Measurements from ENCODE around the gene MAP4K4. TPM values are rescaled to one million over a fixed set of nuclear protein-coding genes. Genes with fewer than 3 reads are reported as not detected.

MAP4K4 gene
- total RNA-seq, 2 experiments from 2014 or later: 129 to 142 TPM

- no peaks in the 10 kb centered on the region for H3K27me3 Mint-ChIP-seq
- peaks cover 8% of the 10 kb centered on the region for H3K9me3 Mint-ChIP-seq
- no peak for DNase-seq
- H3K36me3 Mint-ChIP-seq (ENCODE audit: low read depth): peaks cover 26% of the 10 kb centered on the region
- POLR2A ChIA-PET: interaction anchor here (2.7 kb wide), 1 partner anchor 224 kb away, joined by 9 read pairs; the partner anchor contains the start of gene RFX8
- CTCF ChIA-PET: interaction anchor here (1.3 to 1.9 kb wide), 4 partner anchors 11 to 20 kb away, joined by 5 to 9 read pairs (median 6); no protein-coding TSS in a partner anchor
- peaks cover 20% of the 10 kb centered on the region for H3K4me1 Mint-ChIP-seq
- no peak overlapping the region for H3K27ac Mint-ChIP-seq
- H3K4me3 Mint-ChIP-seq: peak overlapping the region; percentile 62
These were observed 722 bp downstream of the MAP4K4 start for GRCh38 chr2:101698014-101698843.

GRCh38 chr2:101698844-101699754, 1.6 kb downstream of the MAP4K4 start:
- Mint-ChIP-seq H3K4me3 (no peak overlapping the region), H3K4me1 (peaks cover 27% of the 10 kb centered on the region), H3K27ac (no peak overlapping the region), H3K27me3 (no peaks in the 10 kb centered on the region), H3K36me3 (ENCODE audit: low read depth) (peaks cover 27% of the 10 kb centered on the region), H3K9me3 (peaks cover 8% of the 10 kb centered on the region)
- DNase-seq: peak; percentile 28
- CTCF ChIA-PET: interaction anchor here (1.4 to 1.9 kb wide), 4 partner anchors 10 to 128 kb away, joined by 3 to 5 read pairs (median 4); no protein-coding TSS in a partner anchor
- POLR2A ChIA-PET: interaction anchor here (2.7 kb wide), 1 partner anchor 224 kb away, joined by 9 read pairs; the partner anchor contains the start of gene RFX8

DNA sequence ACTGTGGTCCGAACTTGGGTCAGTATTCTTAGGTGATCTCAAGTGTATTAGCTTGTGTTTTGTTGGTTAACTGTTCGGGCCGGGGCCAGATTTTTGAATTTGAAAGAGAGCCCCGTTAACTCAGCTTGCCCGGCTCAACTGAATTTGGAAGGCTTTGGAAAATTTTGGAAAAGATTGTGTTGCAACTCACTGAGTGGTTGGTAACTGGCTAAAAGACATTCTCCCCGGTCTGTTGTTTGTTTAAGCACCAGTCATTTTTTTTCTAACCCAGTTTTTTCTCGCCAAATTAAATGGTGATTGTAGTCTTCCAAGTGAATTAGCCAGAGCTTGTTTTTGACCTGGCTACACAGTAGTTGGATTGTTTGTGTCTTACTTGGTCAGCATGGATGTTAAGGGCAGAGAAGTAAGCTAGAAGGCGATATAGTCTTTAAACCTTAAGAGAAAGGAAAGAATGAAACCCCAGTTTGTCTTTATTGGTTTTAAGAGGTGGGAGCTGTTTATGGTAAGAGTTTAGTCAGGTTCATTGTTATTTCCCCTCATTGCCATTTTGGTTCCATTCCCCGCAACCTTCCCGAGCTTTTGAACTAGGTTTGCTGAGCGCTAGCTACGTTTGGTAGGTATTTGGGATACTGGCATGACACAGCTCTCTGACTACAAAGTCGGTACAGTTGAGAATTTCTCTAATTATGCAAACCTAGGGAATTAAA, 2.4 kb downstream of the MAP4K4 start:
- POLR2A ChIA-PET: interaction anchor here (0.7 to 2.7 kb wide), 2 partner anchors 119 to 225 kb away, joined by 3 to 9 read pairs; partner anchors contain the start of gene RFX8
- H3K27me3 Mint-ChIP-seq: no peaks in the 10 kb centered on the region
- no peak overlapping the region for H3K4me3 Mint-ChIP-seq
- peaks cover 5% of the 10 kb centered on the region for H3K9me3 Mint-ChIP-seq
- CTCF ChIA-PET: interaction anchor here (0.6 to 1.9 kb wide), 8 partner anchors 11 to 129 kb away, joined by 3 to 5 read pairs (median 4); no protein-coding TSS in a partner anchor
- DNase-seq: no peak
- H3K36me3 Mint-ChIP-seq (ENCODE audit: low read depth): peaks cover 33% of the 10 kb centered on the region
- H3K27ac Mint-ChIP-seq: no peak overlapping the region
- peaks cover 35% of the 10 kb centered on the region for H3K4me1 Mint-ChIP-seq

GRCh38 chr2:101704046-101704466, 6.5 kb downstream of the MAP4K4 start:
- Mint-ChIP-seq H3K27me3 (no peaks in the 10 kb centered on the region), H3K4me3 (peak overlapping the region; percentile 74), H3K4me1 (peaks cover 61% of the 10 kb centered on the region), H3K9me3 (peaks cover 5% of the 10 kb centered on the region), H3K27ac (peak overlapping the region; percentile 94), H3K36me3 (ENCODE audit: low read depth) (peaks cover 53% of the 10 kb centered on the region)
- DNase-seq: peak; percentile 47
- ChIA-PET POLR2A (interaction anchor here (0.6 to 1.0 kb wide), 2 partner anchors 25 to 124 kb away, joined by 4 read pairs; no protein-coding TSS in a partner anchor), CTCF (no interaction called here)

DNA sequence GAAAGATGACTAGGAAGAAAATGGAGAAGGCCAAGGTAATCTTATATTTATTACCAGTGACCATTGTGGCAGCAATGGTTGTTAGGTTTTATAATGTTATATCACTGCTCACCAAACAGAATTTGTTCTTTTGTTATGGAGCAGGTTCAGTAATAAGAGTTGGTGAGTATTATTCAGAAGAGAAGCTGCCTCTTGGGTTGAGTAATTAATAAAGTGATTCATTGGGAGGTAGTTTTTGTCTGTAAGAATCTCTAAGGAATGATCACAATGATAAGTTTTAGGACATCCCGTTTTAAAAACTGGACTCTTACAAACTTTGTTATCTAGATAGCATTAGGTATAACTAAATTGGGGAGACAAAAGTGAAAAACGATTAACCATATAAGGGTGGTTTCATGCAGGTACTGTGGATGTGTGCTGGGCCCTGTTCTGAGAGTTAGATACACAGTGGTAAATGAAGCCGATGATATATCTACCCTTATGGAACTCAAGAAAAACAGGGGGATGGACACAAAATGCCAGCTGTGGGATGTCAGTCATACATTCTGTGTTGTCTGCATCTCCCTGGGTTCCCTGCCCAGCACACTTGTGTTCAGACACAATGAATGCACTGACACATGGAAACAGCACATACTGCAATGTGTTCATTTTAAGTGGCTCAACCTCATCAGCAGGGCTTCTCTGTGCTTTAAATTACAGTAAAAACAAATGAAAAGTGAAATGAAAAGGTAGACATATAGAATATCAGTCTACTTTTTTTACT, 7.5 kb downstream of the MAP4K4 start:
- ChIA-PET CTCF (no interaction called here), POLR2A (no interaction called here)
- peak overlapping the region; percentile 33 for H3K4me3 Mint-ChIP-seq
- H3K36me3 Mint-ChIP-seq (ENCODE audit: low read depth): peaks cover 58% of the 10 kb centered on the region
- H3K4me1 Mint-ChIP-seq: peaks cover 69% of the 10 kb centered on the region
- H3K27ac Mint-ChIP-seq: peak overlapping the region; percentile 94
- H3K27me3 Mint-ChIP-seq: no peaks in the 10 kb centered on the region
- H3K9me3 Mint-ChIP-seq: peaks cover 5% of the 10 kb centered on the region
- no peak for DNase-seq

DNA sequence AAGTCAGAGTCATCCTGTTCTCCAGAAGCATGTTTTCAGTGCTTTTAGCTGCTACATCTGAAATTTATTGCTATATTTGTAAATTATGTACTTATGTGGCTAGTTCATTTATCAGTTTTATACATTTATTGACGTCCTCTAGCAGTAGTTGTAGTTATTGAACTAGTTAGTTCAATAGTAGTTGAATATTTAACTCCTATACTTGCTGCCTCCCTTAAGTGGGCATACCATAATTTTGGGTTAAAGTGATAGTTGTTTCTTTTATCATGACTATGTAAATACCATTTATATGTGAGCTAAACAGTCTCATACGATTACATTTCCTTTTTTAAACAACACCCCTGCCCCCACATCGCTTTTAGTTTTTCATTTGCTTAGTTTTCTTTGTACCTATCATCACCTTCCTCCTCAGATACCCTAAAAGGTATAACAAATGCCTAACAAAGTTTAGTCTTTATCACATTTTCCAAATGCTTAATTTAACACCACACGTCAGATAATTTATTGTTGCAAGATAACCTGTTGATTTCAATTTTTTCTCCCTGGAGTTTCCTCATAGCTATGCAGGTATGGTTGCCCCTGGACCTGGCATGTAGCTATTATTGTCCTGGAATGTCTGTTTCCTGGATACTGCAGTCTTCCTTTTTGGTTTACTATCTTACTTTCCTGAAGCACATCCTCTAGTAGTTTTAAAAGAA, 8.8 kb downstream of the MAP4K4 start:
- H3K9me3 Mint-ChIP-seq: peaks cover 5% of the 10 kb centered on the region
- peak overlapping the region; percentile 50 for H3K4me3 Mint-ChIP-seq

GRCh38 chr2:101706819-101707177, 9.3 kb downstream of the MAP4K4 start:
- peaks cover 5% of the 10 kb centered on the region for H3K9me3 Mint-ChIP-seq
- peak overlapping the region; percentile 72 for H3K27ac Mint-ChIP-seq
- CTCF ChIA-PET: interaction anchor here (0.8 kb wide), 1 partner anchor 108 kb away, joined by 3 read pairs; no protein-coding TSS in a partner anchor
- POLR2A ChIA-PET: no interaction called here
- peaks cover 84% of the 10 kb centered on the region for H3K4me1 Mint-ChIP-seq
- H3K36me3 Mint-ChIP-seq (ENCODE audit: low read depth): peaks cover 52% of the 10 kb centered on the region
- DNase-seq: peak; percentile 59
- H3K27me3 Mint-ChIP-seq: no peaks in the 10 kb centered on the region
- H3K4me3 Mint-ChIP-seq: peak overlapping the region; percentile 50

More for the DNA sequence above, 8.8 kb downstream of the MAP4K4 start:
- peak overlapping the region; percentile 72 for H3K27ac Mint-ChIP-seq
- ChIA-PET POLR2A (no interaction called here), CTCF (no interaction called here)
- H3K27me3 Mint-ChIP-seq: no peaks in the 10 kb centered on the region
- DNase-seq: no peak
- peaks cover 54% of the 10 kb centered on the region for H3K36me3 Mint-ChIP-seq (ENCODE audit: low read depth)
- peaks cover 80% of the 10 kb centered on the region for H3K4me1 Mint-ChIP-seq

DNA sequence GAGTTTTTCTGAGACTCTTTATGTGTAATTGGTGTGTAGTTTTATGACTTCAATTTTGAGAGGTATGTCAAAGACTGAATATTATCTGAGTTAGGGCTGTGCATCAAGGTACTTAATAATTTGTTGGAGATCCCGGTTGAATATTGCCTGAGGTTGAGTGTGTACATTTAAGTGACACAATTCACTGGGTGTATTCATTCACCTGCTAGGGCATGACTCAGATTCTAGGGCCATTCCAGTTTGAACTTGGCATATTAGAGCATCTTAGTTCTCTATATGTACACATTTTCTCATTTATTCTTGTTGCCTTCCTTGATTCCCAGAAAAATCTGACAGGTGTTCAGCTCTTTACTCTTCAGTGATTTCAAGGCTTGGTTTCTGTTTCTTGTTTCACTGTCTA, 12.5 kb downstream of the MAP4K4 start:
- DNase-seq: no peak
- H3K36me3 Mint-ChIP-seq (ENCODE audit: low read depth): peaks cover 37% of the 10 kb centered on the region
- ChIA-PET CTCF (interaction anchor here (0.9 to 1.8 kb wide), 4 partner anchors 13 to 23 kb away, joined by 3 to 6 read pairs (median 4); partner anchors contain the start of gene MAP4K4), POLR2A (no interaction called here)
- H3K27ac Mint-ChIP-seq: peak overlapping the region; percentile 5
- H3K4me3 Mint-ChIP-seq: no peak overlapping the region
- no peaks in the 10 kb centered on the region for H3K27me3 Mint-ChIP-seq
- H3K4me1 Mint-ChIP-seq: peaks cover 65% of the 10 kb centered on the region
- H3K9me3 Mint-ChIP-seq: no peaks in the 10 kb centered on the region

GRCh38 chr2:101710471-101711318, 13.2 kb downstream of the MAP4K4 start:
- Mint-ChIP-seq H3K27me3 (no peaks in the 10 kb centered on the region), H3K4me1 (peaks cover 63% of the 10 kb centered on the region), H3K36me3 (ENCODE audit: low read depth) (peaks cover 38% of the 10 kb centered on the region), H3K9me3 (no peaks in the 10 kb centered on the region), H3K4me3 (peak overlapping the region; percentile 0), H3K27ac (peak overlapping the region; percentile 5)
- CTCF ChIA-PET: interaction anchor here (0.9 to 1.8 kb wide), 4 partner anchors 14 to 22 kb away, joined by 3 to 6 read pairs (median 4); partner anchors contain the start of gene MAP4K4
- POLR2A ChIA-PET: no interaction called here
- no peak for DNase-seq

DNA sequence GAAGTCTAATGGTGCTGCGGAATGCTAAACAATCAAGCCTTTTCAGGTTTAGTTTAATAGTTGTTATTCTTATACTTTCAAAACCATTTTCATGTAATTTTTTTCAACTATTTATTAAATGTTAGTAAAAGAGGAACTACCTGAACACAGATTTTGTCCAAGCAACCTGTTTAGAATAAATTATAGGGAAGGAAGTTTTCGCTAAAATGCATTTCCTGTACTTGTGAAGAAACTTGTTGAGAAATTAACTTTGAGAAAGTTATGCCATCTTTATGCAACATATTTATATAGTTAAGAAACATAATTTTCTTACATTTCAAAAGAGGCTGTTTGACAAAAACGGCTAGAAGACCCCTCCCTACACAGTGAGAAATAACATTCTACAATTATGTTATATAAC, 16.6 kb downstream of the MAP4K4 start:
- POLR2A ChIA-PET: no interaction called here
- Mint-ChIP-seq H3K4me3 (no peak overlapping the region), H3K36me3 (ENCODE audit: low read depth) (peaks cover 45% of the 10 kb centered on the region), H3K27ac (no peak overlapping the region), H3K27me3 (no peaks in the 10 kb centered on the region), H3K9me3 (peaks cover 8% of the 10 kb centered on the region), H3K4me1 (peaks cover 69% of the 10 kb centered on the region)
- CTCF ChIA-PET: no interaction called here
- DNase-seq: no peak

Data from activated CD4-positive, alpha-beta T cell treated with anti-CD3 and anti-CD28 coated beads, Interleukin-2, amount 10 ng/mL, durations not matched to agents 7 days and 5 days (primary cell).